Parathyroid adenoma (tissue), 2 donors: ENCODE results near the gene GNAZ.

Experiments
- H2AFZ ChIP-seq: fragments of 300-600 bp; sonication (generic); one replicate; pipeline ENCODE4 v1.7.0; 2017; ENCODE audit warnings: antibody characterized with exemption, mild to moderate bottlenecking
- H3K27ac ChIP-seq: fragments of 300-600 bp; sonication (generic); one replicate; pipeline ENCODE4 v1.7.0; 2017
- H3K27me3 ChIP-seq: fragments of 300-600 bp; sonication (generic); one replicate; pipeline ENCODE4 v1.7.0; 2017; ENCODE audit warnings: low read length; ENCODE audit not compliant: control insufficient read depth, insufficient read depth
- H3K36me3 ChIP-seq: fragments of 300-600 bp; sonication (generic); one replicate; pipeline ENCODE4 v1.7.0; 2017; ENCODE audit warnings: low read length; ENCODE audit not compliant: control insufficient read depth, insufficient read depth
- H3K4me1 ChIP-seq: fragments of 300-600 bp; sonication (generic); one replicate; pipeline ENCODE4 v1.7.0; 2017; ENCODE audit warnings: control low read depth
- H3K4me2 ChIP-seq: fragments of 300-600 bp; sonication (generic); one replicate; pipeline ENCODE4 v1.7.0; 2017; ENCODE audit warnings: low read length
- H3K4me3 ChIP-seq: fragments of 300-600 bp; sonication (generic); one replicate; pipeline ENCODE4 v1.7.0; 2017; ENCODE audit warnings: low read depth, low read length
- H3K79me2 ChIP-seq: fragments of 300-600 bp; sonication (generic); one replicate; pipeline ENCODE4 v1.7.0; 2017; ENCODE audit warnings: control low read depth
- H3K9ac ChIP-seq: fragments of 300-600 bp; sonication (generic); one replicate; pipeline ENCODE4 v1.7.0; 2017; ENCODE audit warnings: mild to moderate bottlenecking
- H3K9me3 ChIP-seq: fragments of 300-600 bp; sonication (generic); one replicate; pipeline ENCODE4 v1.7.0; 2017; ENCODE audit warnings: low read length; ENCODE audit not compliant: control insufficient read depth
- CTCF ChIP-seq: fragments of 300-600 bp; sonication (generic); IDR thresholded peaks from one replicate; pipeline ENCODE4 v1.7.0; 2017; ENCODE audit warnings: antibody characterized with exemption, mild to moderate bottlenecking
- donor health status: primary hyperparathyroidism.

The GNAZ gene

GRCh38 chr22:23099531-23099804, 29.1 kb downstream of the GNAZ start:
- H2AFZ ChIP-seq, result no peak overlapping the region
- no peak overlapping the region for H3K27ac ChIP-seq
- H3K36me3 ChIP-seq, result no peaks in the 10 kb centered on the region
- no peak overlapping the region for H3K4me3 ChIP-seq
- H3K4me2 ChIP-seq, result no peak overlapping the region
- no peaks in the 10 kb centered on the region for H3K27me3 ChIP-seq
- H3K4me1 ChIP-seq, result no peaks in the 10 kb centered on the region
- no peak for TF ChIP-seq CTCF
- H3K9ac ChIP-seq, result no peak overlapping the region
- no peaks in the 10 kb centered on the region for H3K79me2 ChIP-seq
- H3K9me3 ChIP-seq, result no peaks in the 10 kb centered on the region

- no peaks in the 10 kb centered on the region for H3K9me3 ChIP-seq
- H3K27ac ChIP-seq, result no peak overlapping the region
- TF ChIP-seq CTCF, result no peak
- no peaks in the 10 kb centered on the region for H3K79me2 ChIP-seq
- H3K27me3 ChIP-seq, result no peaks in the 10 kb centered on the region
- H3K9ac ChIP-seq, result no peak overlapping the region
- H3K4me2 ChIP-seq, result no peak overlapping the region
- H3K4me3 ChIP-seq, result no peak overlapping the region
- H3K4me1 ChIP-seq, result no peaks in the 10 kb centered on the region
- no peak overlapping the region for H2AFZ ChIP-seq
- no peaks in the 10 kb centered on the region for H3K36me3 ChIP-seq
These were observed 29.9 kb downstream of the GNAZ start for GRCh38 chr22:23100124-23100801.

GRCh38 chr22:23101524-23101923, 31.2 kb downstream of the GNAZ start:
- H3K9ac ChIP-seq, result no peak overlapping the region
- H3K4me1 ChIP-seq, result no peaks in the 10 kb centered on the region
- H3K4me2 ChIP-seq, result no peak overlapping the region
- H3K4me3 ChIP-seq, result no peak overlapping the region
- H2AFZ ChIP-seq, result no peak overlapping the region
- no peaks in the 10 kb centered on the region for H3K9me3 ChIP-seq
- H3K27ac ChIP-seq, result no peak overlapping the region
- no peaks in the 10 kb centered on the region for H3K79me2 ChIP-seq
- no peak for TF ChIP-seq CTCF
- H3K36me3 ChIP-seq, result no peaks in the 10 kb centered on the region
- H3K27me3 ChIP-seq, result no peaks in the 10 kb centered on the region

- H2AFZ ChIP-seq, result no peak overlapping the region
- no peaks in the 10 kb centered on the region for H3K9me3 ChIP-seq
- H3K79me2 ChIP-seq, result no peaks in the 10 kb centered on the region
- no peak overlapping the region for H3K4me3 ChIP-seq
- no peak for TF ChIP-seq CTCF
- H3K4me2 ChIP-seq, result no peak overlapping the region
- H3K27me3 ChIP-seq, result no peaks in the 10 kb centered on the region
- H3K4me1 ChIP-seq, result no peaks in the 10 kb centered on the region
- no peaks in the 10 kb centered on the region for H3K36me3 ChIP-seq
- H3K27ac ChIP-seq, result no peak overlapping the region
- no peak overlapping the region for H3K9ac ChIP-seq
These were observed 31.8 kb downstream of the GNAZ start for GRCh38 chr22:23102002-23102655.

GRCh38 chr22:23102776-23103175, 32.5 kb downstream of the GNAZ start:
- Histone ChIP-seq H3K4me1 (no peaks in the 10 kb centered on the region), H3K4me3 (no peak overlapping the region), H3K79me2 (no peaks in the 10 kb centered on the region), H3K27me3 (no peaks in the 10 kb centered on the region), H3K36me3 (no peaks in the 10 kb centered on the region), H3K27ac (no peak overlapping the region), H3K9ac (no peak overlapping the region), H3K4me2 (no peak overlapping the region), H3K9me3 (no peaks in the 10 kb centered on the region), H2AFZ (no peak overlapping the region)
- no peak for TF ChIP-seq CTCF
